Measurements from ENCODE around the gene SMURF2. TPM values are rescaled to one million over a fixed set of nuclear protein-coding genes. Genes with fewer than 3 reads are reported as not detected.

The SMURF2 gene
- total and polyA plus RNA-seq, 4 donors, result 22.7 to 47.8 (median 37.5) TPM

- 100% methylated on average over 5 of the region's 6 CpGs for WGBS (ENCODE audit: insufficient coverage)
- H3K27ac ChIP-seq (ENCODE audit: low read depth, low read length), result no peak overlapping the region
- DNase-seq (ENCODE audit: low read depth in 4 of 6, low spot score in 6 of 6), result no peak
- H3K4me3 ChIP-seq (ENCODE audit: low read depth, low read length), result no peak overlapping the region
- peaks cover 53% of the 10 kb centered on the region for H3K36me3 ChIP-seq (ENCODE audit: control insufficient read depth, insufficient read depth, low read length)
- H3K9me3 ChIP-seq (ENCODE audit: control insufficient read depth, insufficient read depth, low read length), result no peaks in the 10 kb centered on the region
- no peaks in the 10 kb centered on the region for H3K27me3 ChIP-seq (ENCODE audit: control insufficient read depth, insufficient read depth, low read length)
- H3K4me1 ChIP-seq (ENCODE audit: control insufficient read depth, insufficient read depth, low read length), result no peaks in the 10 kb centered on the region
Observed at GRCh38 chr17:64519601-64520000, 142.5 kb downstream of the SMURF2 start.

- H3K27me3 ChIP-seq (ENCODE audit: control insufficient read depth, insufficient read depth, low read length), result no peaks in the 10 kb centered on the region
- DNase-seq (ENCODE audit: low read depth in 4 of 6, low spot score in 6 of 6), result no peak
- H3K9me3 ChIP-seq (ENCODE audit: control insufficient read depth, insufficient read depth, low read length), result no peaks in the 10 kb centered on the region
- peaks cover 27% of the 10 kb centered on the region for H3K36me3 ChIP-seq (ENCODE audit: control insufficient read depth, insufficient read depth, low read length)
- H3K4me3 ChIP-seq (ENCODE audit: low read depth, low read length), result no peak overlapping the region
- H3K27ac ChIP-seq (ENCODE audit: low read depth, low read length), result no peak overlapping the region
- WGBS (ENCODE audit: insufficient coverage), result no CpG with 5 or more reads among the region's 1 CpG
- H3K4me1 ChIP-seq (ENCODE audit: control insufficient read depth, insufficient read depth, low read length), result no peaks in the 10 kb centered on the region
Observed at GRCh38 chr17:64515829-64516228, 146.3 kb downstream of the SMURF2 start.

- Histone ChIP-seq H3K4me1 (ENCODE audit: control insufficient read depth, insufficient read depth, low read length) (no peaks in the 10 kb centered on the region), H3K27ac (ENCODE audit: low read depth, low read length) (no peak overlapping the region), H3K27me3 (ENCODE audit: control insufficient read depth, insufficient read depth, low read length) (no peaks in the 10 kb centered on the region), H3K9me3 (ENCODE audit: control insufficient read depth, insufficient read depth, low read length) (no peaks in the 10 kb centered on the region), H3K36me3 (ENCODE audit: control insufficient read depth, insufficient read depth, low read length) (peaks cover 28% of the 10 kb centered on the region), H3K4me3 (ENCODE audit: low read depth, low read length) (no peak overlapping the region)
- 85% methylated on average over 2 of the region's 2 CpGs for WGBS (ENCODE audit: insufficient coverage)
- DNase-seq (ENCODE audit: low read depth in 4 of 6, low spot score in 6 of 6), result no peak
Observed at GRCh38 chr17:64515419-64515818, 146.7 kb downstream of the SMURF2 start.

DNA sequence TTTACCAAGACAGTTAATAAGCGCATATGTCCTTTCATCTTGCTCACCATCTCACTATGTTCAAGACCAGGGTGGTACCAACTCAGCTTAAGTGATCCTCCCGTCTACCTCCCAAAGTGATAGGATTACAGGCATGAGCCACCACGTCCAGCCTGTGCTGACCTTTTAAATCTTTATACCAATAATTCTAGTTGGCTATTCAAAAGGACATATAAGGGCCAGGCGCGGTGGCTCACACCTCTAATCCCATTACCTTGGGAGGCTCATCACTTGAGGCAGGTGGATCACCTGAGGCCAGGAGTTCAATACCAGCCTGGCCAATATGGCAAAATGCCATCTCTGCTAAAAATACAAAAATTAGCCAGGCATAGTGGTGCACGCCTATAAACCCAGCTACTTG lies 152.9 kb downstream of the SMURF2 start:
- no peaks in the 10 kb centered on the region for H3K9me3 ChIP-seq (ENCODE audit: control insufficient read depth, insufficient read depth, low read length)
- no peaks in the 10 kb centered on the region for H3K27me3 ChIP-seq (ENCODE audit: control insufficient read depth, insufficient read depth, low read length)
- peaks cover 6% of the 10 kb centered on the region for H3K4me1 ChIP-seq (ENCODE audit: control insufficient read depth, insufficient read depth, low read length)
- H3K36me3 ChIP-seq (ENCODE audit: control insufficient read depth, insufficient read depth, low read length), result peaks cover 12% of the 10 kb centered on the region
- no peak overlapping the region for H3K27ac ChIP-seq (ENCODE audit: low read depth, low read length)
- DNase-seq (ENCODE audit: low read depth in 4 of 6, low spot score in 6 of 6), result no peak
- 100% methylated on average over 2 of the region's 6 CpGs for WGBS (ENCODE audit: insufficient coverage)
- H3K4me3 ChIP-seq (ENCODE audit: low read depth, low read length), result no peak overlapping the region

DNA sequence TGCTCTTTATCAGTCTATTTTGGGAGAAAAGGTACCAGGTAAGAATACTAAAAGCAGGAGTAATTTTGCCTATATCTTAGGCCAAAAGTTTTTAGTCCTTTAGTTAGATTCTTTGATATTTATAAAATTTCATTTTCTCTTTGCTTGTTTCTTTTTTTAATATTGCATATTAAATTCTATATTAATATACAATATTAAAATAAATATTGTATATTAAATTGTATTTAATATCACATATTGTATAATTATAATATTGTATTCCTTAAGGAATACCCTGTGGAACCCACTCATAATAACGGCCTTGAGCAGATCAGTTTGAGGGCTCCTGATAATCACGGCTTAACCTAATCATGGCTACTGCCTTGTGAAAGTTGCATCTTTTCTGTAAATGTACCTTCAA lies 153.4 kb downstream of the SMURF2 start:
- Histone ChIP-seq H3K4me1 (ENCODE audit: control insufficient read depth, insufficient read depth, low read length) (peaks cover 6% of the 10 kb centered on the region), H3K36me3 (ENCODE audit: control insufficient read depth, insufficient read depth, low read length) (peaks cover 15% of the 10 kb centered on the region), H3K27ac (ENCODE audit: low read depth, low read length) (no peak overlapping the region), H3K27me3 (ENCODE audit: control insufficient read depth, insufficient read depth, low read length) (no peaks in the 10 kb centered on the region), H3K9me3 (ENCODE audit: control insufficient read depth, insufficient read depth, low read length) (no peaks in the 10 kb centered on the region), H3K4me3 (ENCODE audit: low read depth, low read length) (no peak overlapping the region)
- no CpG with 5 or more reads among the region's 2 CpGs for WGBS (ENCODE audit: insufficient coverage)
- DNase-seq (ENCODE audit: low read depth in 4 of 6, low spot score in 6 of 6), result no peak

DNA sequence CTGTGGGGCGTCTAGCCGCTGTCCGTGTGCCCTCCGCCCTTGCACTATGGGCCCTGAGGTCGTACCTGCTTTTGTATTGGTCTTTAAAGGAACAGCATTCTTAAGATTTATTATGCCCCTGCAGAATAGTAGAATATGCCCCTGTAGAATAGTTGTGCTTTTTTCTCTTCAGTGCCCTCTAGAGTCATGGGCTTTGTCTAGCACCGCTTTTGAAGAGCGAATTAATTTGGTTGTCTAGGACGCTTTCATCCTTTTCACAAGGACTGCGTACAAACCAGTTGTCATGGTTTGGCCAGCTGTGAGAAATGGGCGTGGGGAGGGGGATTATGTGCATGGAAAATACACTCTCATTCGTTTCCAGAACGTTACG lies 154.7 kb downstream of the SMURF2 start:
- Histone ChIP-seq H3K4me1 (ENCODE audit: control insufficient read depth, insufficient read depth, low read length) (peaks cover 6% of the 10 kb centered on the region), H3K4me3 (ENCODE audit: low read depth, low read length) (peak overlapping the region; percentile 98), H3K27me3 (ENCODE audit: control insufficient read depth, insufficient read depth, low read length) (no peaks in the 10 kb centered on the region), H3K36me3 (ENCODE audit: control insufficient read depth, insufficient read depth, low read length) (peaks cover 28% of the 10 kb centered on the region), H3K27ac (ENCODE audit: low read depth, low read length) (peak overlapping the region; percentile 100), H3K9me3 (ENCODE audit: control insufficient read depth, insufficient read depth, low read length) (no peaks in the 10 kb centered on the region)
- DNase-seq (ENCODE audit: low read depth in 4 of 6, low spot score in 6 of 6), result peak; percentile 35 to 90 (median 56)
- 0% methylated on average over 6 of the region's 13 CpGs for WGBS (ENCODE audit: insufficient coverage)

- H3K4me1 ChIP-seq (ENCODE audit: control insufficient read depth, insufficient read depth, low read length), result peaks cover 6% of the 10 kb centered on the region
- peak; percentile 90 to 99 (median 95) for DNase-seq (ENCODE audit: low read depth in 4 of 6, low spot score in 6 of 6)
- H3K27me3 ChIP-seq (ENCODE audit: control insufficient read depth, insufficient read depth, low read length), result no peaks in the 10 kb centered on the region
- peak within 1 kb of the TSS; percentile 100 for H3K27ac ChIP-seq (ENCODE audit: low read depth, low read length)
- H3K9me3 ChIP-seq (ENCODE audit: control insufficient read depth, insufficient read depth, low read length), result no peaks in the 10 kb centered on the region
- peaks cover 33% of the 10 kb centered on the region for H3K36me3 ChIP-seq (ENCODE audit: control insufficient read depth, insufficient read depth, low read length)
- WGBS (ENCODE audit: insufficient coverage), result 0% methylated on average over 77 of the region's 77 CpGs
- H3K4me3 ChIP-seq (ENCODE audit: low read depth, low read length), result peak within 1 kb of the TSS; percentile 98
Observed at GRCh38 chr17:64506576-64507412, 155.3 kb downstream of the SMURF2 start, which contains the start of gene CEP95. Gene CEP95, plus strand, starts transcription at chr17:64506977. Its CDS starts 121 bp downstream, at chr17:64507098.

GRCh38 chr17:64506201-64506575 lies 155.9 kb downstream of the SMURF2 start, which contains the start of gene DDX5:
Gene DDX5, minus strand, starts transcription at chr17:64506289. Its CDS starts 170 bp downstream, at chr17:64506119.
- H3K27ac ChIP-seq (ENCODE audit: low read depth, low read length), result peak within 1 kb of the TSS; percentile 100
- DNase-seq (ENCODE audit: low read depth in 4 of 6, low spot score in 6 of 6), result peak; percentile 88 to 99 (median 94)
- H3K4me1 ChIP-seq (ENCODE audit: control insufficient read depth, insufficient read depth, low read length), result peaks cover 6% of the 10 kb centered on the region
- WGBS (ENCODE audit: insufficient coverage), result under 1% methylated on average over 30 of the region's 31 CpGs
- H3K4me3 ChIP-seq (ENCODE audit: low read depth, low read length), result peak within 1 kb of the TSS; percentile 98
- peaks cover 39% of the 10 kb centered on the region for H3K36me3 ChIP-seq (ENCODE audit: control insufficient read depth, insufficient read depth, low read length)
- no peaks in the 10 kb centered on the region for H3K9me3 ChIP-seq (ENCODE audit: control insufficient read depth, insufficient read depth, low read length)
- H3K27me3 ChIP-seq (ENCODE audit: control insufficient read depth, insufficient read depth, low read length), result no peaks in the 10 kb centered on the region

GRCh38 chr17:64505340-64506200 lies 156.5 kb downstream of the SMURF2 start:
- H3K4me3 ChIP-seq (ENCODE audit: low read depth, low read length), result peak overlapping the region; percentile 98
- peak; percentile 74 to 97 (median 88) for DNase-seq (ENCODE audit: low read depth in 4 of 6, low spot score in 6 of 6)
- H3K36me3 ChIP-seq (ENCODE audit: control insufficient read depth, insufficient read depth, low read length), result peaks cover 41% of the 10 kb centered on the region
- H3K27ac ChIP-seq (ENCODE audit: low read depth, low read length), result peak overlapping the region; percentile 100
- no peaks in the 10 kb centered on the region for H3K27me3 ChIP-seq (ENCODE audit: control insufficient read depth, insufficient read depth, low read length)
- under 1% methylated on average over 69 of the region's 76 CpGs for WGBS (ENCODE audit: insufficient coverage)
- no peaks in the 10 kb centered on the region for H3K9me3 ChIP-seq (ENCODE audit: control insufficient read depth, insufficient read depth, low read length)
- peaks cover 6% of the 10 kb centered on the region for H3K4me1 ChIP-seq (ENCODE audit: control insufficient read depth, insufficient read depth, low read length)
